ENCODE data around the gene RPTOR. TPM values are rescaled to one million over a fixed set of nuclear protein-coding genes. Genes with fewer than 3 reads are reported as not detected.

RPTOR gene
- total RNA-seq, 1 donor from 2014 or later: 35.7 TPM

DNA sequence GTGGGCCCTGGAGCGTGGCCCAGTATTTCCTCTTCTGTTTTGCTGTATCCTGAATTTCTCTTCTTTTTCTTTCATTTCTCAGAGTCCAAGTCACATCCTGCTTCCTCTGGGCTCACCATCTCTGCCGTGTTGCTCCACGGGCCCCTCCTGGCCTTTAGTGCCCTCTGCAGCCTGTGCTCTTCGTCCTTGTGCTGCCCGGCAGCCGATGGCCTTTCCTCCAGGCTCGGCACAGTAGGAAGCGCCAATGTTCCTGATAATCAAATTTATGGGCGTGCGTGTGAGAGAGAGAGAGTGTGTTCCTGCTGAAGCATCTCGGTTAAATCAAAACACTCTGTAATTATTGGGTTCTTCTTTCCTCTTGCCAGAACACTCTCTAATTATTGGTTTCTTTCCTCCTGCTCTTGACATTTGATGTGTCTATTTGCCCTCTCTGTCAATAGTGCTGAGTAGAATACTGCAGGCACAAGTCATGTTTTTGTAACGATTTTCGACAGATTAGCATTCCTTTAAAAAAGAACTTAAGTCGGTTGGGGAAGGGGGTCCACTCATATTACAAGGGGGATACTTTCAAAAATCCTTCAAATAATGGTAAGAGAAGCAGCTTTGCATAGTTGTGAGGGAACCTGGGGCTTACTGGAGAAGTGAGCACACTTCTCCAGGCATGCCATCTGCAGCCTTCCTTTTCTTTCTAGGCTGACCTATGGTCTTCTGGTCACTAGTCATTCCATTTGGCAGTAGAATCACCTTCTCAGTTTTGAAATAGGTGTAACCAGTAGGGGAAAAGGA is 126.6 kb downstream of the RPTOR start:
- DNase-seq (ENCODE audit: low spot score): no peak
- ATAC-seq: no peak
- intact Hi-C loops (cut with DNase I): no loop called here

DNA sequence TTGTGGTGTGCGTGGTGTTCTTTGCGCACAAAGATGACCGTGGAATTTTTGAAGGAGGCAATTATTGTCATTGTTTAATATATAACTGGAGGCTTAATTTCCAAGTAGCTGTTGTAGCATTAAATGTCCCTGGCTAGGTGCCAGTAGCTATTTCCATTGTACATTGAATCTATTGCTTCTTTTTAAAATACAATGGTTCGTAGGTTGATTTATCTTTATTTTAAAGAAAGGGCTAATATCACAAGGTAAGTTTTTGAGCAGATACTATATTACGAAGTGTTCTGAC is 127.1 kb downstream of the RPTOR start:
- intact Hi-C loops (cut with DNase I): no loop called here
- ATAC-seq (no peak), DNase-seq (ENCODE audit: low spot score) (no peak)

DNA sequence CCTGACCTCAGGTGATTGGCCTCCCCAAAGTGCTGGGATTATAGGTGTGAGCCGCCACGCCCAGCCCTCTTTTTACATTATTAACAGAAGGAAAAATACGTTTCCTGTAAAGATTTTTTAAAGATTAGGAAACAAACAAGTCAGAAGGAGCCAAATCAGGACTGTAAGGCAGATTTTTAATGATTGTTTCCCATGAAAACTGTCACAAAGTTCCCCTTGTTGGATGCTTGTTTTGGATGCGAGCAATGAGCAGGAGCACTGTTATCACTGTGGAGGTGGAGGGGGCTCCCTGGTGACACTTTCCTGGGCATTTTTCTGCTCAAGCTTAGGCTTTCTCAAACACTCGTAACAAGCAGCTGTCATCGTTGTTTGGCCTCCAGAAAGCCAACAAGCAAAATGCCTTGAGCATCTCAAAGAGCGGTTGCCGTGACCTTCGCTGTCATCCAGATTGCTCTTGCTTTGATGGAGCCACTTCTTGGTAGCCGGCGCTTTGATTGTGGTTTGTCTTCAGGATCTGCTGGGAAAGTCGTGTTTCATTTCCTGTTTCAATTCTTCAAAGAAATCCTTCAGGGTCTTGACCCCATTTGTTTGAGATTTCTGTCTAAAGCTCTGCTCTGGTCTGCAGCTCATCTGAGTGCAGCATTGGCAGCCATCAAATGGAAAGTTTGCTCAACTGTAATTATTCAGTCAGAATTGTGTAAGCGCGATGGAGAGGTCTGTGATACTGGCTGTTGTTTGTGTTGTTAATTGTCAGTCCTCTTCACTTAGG is 128.7 kb downstream of the RPTOR start:
- intact Hi-C loops (cut with DNase I): no loop called here
- DNase-seq (ENCODE audit: low spot score) (no peak), ATAC-seq (peak; percentile 71)

DNA sequence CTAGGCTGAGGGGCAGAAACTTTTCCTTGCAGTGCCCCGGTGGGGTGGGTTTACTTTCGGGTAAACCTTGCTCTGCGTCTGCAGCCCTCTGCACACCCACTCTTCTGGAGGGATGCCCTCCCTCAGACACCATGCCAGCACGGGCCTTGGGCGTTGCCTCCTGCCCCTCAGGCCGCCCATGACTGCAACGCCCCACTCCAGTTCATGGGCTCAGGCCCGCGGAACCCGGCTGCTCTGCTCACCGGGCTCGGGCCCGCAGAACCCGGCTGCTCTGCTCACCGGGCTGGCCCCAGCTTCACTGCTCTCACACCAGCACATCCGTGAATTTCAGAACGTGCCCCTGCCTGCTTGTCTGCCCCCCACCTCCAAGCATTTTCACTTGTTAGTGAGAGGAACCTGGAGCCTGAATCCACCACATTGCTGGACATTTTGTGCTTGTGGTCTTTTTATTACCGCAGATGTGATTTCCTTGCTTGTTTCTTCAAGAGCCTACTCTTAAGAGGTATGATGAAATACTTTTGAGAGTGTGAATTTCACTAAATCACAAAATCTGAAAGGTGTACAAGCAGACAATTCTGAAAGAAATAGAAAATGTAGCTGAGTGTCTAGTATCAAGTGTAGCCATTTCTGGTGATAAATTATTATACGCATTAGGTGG is 130.9 kb downstream of the RPTOR start:
- ATAC-seq (peak; percentile 17), DNase-seq (ENCODE audit: low spot score) (no peak)
- intact Hi-C loops (cut with DNase I): no loop called here

DNA sequence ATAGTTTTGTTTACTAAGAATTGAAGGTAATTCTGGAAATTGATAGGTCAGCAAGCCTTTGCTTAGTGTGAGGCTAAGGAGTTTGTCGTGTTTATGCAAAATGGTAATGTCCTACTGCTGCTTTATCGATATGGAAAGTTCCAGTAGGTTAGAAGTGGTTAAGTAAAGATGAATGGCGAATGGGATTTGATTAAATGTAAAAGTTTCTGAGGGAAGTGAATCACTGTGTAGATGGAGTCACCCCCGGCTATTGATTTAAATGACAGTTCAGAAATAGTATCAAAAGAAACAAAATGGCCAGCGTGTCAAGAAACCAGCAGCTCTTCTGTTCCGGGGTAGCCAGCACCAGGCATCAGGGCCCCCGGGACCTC is 131.4 kb downstream of the RPTOR start:
- ATAC-seq (no peak), DNase-seq (ENCODE audit: low spot score) (no peak)
- intact Hi-C loops (cut with DNase I): no loop called here

DNA sequence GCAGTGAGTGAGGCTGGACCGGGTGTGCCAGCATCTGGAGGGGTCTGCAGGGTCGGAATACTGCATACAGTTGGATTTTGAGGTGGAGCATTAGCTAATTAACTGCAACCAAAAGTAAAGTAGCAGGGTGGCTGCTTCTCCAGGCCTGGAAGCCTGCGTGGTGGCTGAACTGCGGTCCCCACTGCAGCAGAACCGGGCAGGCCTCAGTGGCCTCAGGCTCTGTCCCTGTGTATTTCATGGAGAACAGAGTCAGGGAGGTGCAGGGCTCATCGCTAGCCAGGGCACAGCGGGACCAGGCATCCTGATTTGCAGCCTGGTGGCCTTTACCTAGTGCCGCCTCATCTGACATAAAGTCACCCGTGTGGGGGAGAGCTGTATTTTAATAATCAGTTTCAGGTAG is 131.9 kb downstream of the RPTOR start:
- intact Hi-C loops (cut with DNase I): no loop called here
- no peak for DNase-seq (ENCODE audit: low spot score)
- ATAC-seq: no peak

DNA sequence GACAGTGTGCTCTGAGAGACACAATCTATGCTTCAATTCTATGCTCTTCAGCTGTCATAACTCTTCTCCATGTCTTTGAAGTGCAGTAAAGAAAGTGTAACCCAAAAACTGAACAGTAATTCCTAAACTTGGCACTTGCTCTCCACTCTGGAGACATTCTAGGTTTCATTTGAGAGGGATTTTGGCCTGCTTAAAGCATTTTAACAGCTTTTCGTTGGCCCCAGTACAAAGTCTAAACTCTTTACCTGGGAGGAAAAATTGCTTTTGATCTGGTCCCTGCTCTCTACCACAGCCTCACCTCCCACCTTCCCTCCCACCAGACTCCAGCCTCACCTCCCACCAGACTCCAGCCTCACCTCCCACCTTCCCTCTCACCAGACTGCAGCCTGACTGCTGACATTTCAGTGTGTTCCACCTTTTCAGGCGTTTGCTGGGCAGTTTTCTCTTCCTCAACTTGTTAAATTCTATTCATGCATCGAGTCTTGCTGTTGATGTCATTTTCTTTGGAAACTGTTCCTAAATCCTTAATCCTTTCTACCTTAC is 132.6 kb downstream of the RPTOR start:
- DNase-seq (ENCODE audit: low spot score): no peak
- intact Hi-C loops (cut with DNase I): no loop called here
- ATAC-seq: no peak

DNA sequence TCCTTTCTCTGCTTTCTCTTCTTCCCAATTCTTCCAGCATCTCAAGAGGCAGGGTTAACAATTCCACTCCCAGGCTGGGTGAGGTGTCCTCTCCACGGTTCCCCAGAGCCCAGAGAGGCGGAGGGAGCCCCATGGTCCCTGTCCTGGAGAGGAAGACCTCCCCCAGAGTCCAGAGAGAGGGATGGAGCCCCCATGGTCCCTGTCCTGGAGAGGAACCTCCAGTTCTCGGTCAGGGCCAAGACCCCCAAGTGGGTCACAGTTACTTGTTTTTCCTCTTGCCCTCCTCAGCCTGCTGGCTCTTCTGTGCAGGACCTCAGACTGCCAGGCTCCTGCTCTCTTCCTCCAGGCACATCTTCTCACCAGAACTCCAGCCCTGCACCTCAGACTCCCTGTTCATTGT is 135.2 kb downstream of the RPTOR start:
- no peak for DNase-seq (ENCODE audit: low spot score)
- no peak for ATAC-seq

DNA sequence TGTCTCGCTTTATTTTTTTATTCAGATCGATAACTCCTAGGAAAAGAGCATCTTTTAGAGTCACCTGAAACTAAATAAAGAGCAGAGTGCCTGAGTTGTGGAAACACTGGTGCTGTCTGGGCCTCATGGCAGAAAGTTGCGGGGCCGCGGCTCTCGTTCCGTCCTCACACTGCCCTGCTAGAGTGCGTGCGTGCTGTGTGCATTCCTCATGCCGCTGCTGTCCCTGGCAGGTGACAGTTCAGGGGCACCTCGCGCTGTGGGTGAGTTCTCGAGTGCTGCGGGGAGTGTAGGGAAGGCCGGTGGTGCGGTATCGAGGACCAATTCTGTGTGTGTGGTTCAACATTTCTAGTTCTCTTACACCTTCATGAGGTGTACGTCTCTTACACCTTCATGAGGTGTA is 136.6 kb downstream of the RPTOR start:
- ATAC-seq (no peak), DNase-seq (ENCODE audit: low spot score) (no peak)
- intact Hi-C loops (cut with DNase I): no loop called here

More for the DNA sequence above, 135.2 kb downstream of the RPTOR start:
- intact Hi-C loops (cut with DNase I): no loop called here

DNA sequence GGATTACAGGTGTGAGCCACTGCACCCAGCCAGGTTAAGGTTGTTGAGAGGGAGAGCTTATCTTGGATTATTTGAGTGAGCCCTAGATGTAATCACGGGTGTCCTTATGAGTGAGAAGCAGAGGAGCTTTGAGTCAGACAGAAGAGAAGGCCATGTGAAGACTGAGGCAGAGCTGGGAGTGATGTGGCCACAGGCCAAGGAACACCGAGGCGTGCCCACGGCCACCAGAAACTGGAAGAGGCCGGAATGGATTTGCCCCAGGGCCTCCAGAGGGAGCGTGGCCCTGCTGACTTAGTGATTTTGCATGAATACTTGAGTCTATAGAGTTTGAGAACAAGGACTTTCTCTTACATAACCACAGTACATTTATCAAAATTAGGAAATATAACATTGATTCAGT is 137.7 kb downstream of the RPTOR start:
- intact Hi-C loops (cut with DNase I): no loop called here
- no peak for DNase-seq (ENCODE audit: low spot score)
- no peak for ATAC-seq

DNA sequence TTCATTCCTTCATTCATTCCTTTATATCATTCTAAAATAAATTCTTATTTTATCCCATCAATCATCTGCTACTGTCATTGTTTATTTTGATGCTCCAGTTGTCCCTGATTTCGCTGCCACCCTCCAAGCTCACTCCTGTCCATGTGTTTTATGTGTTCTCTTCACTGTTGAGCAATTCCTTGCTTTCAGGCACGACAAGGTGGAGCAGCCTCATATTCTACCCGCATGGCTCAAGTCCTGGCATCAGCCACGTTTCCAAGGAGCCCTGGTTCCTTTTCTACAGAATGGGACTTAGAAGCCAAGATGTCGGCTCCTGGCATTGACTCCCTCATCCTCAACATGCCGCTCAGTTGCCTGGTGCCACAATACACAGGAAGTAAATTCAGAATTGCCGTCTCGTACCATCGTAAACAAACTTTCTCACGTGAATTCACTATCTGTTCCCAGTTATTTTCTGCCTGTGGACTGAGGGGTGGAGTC is 139.0 kb downstream of the RPTOR start:
- no peak for ATAC-seq
- intact Hi-C loops (cut with DNase I): no loop called here
- no peak for DNase-seq (ENCODE audit: low spot score)

DNA sequence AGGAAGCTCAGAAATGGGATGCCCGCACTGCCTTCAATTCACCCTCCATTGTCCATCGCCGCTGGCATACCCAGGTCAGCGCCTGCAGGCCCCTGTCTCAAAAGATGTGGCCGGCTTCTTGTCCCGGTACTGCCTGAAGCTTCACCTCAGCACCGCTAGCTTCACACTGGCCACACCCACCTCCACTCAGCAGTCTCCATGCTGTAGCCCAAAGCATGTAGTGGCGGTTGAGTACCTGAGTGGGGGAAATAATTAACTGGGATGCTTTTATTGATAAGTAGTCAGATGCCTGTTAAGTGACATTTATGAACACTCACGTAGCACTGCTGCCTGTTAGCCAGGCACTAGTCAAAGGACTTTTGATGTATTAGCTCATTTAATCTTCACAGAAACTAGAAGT is 143.2 kb downstream of the RPTOR start:
- intact Hi-C loops (cut with DNase I): no loop called here
- DNase-seq (ENCODE audit: low spot score): no peak
- ATAC-seq: no peak

DNA sequence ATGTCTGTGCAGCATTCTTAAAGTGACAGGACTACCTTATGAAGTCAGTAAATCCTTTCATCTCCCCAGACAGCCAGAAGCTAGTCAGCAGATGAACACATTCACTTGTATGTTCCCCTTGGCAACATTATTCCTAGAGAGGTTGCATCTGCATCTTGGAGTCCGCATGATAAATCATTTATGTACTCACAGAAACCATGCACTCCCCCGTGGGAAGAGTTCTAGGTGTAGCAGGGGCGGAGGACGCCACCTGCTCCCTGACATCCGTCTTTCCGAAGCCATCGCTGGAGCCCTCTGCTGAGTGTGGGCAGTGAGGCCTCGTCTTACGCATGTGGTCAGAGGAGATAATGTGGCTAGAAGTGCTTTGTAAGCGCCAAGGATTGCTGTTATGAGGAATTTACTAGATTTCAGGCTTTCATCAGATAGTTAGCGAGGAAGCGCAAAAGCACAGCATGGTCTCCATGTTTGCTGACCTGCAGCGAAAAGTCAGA is 144.5 kb downstream of the RPTOR start:
- intact Hi-C loops (cut with DNase I): no loop called here
- DNase-seq (ENCODE audit: low spot score): no peak
- no peak for ATAC-seq

DNA sequence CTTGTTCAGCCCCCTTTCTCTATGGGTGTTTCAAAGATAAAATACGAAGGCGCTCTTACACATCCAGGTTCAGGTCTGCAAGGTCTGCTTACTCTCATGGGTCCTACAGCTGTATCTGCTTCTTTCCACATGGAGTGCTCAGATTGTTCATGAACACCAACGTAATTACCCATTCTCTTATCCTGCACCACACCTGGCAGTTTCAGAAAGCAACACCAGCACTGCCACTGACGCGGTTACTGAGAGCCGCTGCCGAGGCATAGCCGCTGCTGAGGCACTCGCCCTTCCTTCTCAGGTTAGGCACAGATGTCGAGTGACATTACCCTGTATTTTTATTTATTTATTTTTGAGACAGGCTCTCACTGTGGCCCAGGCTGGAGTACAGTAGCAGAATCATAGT is 147.1 kb downstream of the RPTOR start:
- DNase-seq (ENCODE audit: low spot score): no peak
- intact Hi-C loops (cut with DNase I): no loop called here
- ATAC-seq: no peak

DNA sequence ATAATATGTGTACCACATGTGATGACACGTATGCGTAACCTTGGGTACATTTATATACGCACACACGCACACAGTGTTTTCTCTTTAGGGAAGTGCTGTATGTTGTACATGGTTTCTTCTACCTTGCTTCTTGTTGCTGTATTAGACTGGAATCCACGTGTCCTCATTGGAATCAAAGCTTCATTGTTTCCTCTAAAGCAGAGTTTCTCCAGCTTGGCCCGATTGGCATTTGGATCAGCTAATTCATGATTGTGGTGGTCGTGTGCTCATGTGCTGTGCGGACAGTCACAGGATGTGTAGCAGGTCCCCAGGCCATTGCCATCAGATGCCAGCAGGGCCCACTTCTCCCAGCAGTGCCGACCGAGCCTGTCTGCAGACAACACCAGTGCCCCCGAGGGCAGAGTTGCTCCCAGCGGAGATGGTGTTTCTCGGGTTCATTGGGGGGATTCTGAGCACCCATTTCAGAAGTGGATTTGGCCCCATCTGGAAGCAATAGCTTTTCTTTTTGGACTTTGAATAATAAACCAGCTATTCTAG is 148.4 kb downstream of the RPTOR start:
- no peak for DNase-seq (ENCODE audit: low spot score)
- ATAC-seq: peak; percentile 27
- intact Hi-C loops (cut with DNase I): no loop called here

DNA sequence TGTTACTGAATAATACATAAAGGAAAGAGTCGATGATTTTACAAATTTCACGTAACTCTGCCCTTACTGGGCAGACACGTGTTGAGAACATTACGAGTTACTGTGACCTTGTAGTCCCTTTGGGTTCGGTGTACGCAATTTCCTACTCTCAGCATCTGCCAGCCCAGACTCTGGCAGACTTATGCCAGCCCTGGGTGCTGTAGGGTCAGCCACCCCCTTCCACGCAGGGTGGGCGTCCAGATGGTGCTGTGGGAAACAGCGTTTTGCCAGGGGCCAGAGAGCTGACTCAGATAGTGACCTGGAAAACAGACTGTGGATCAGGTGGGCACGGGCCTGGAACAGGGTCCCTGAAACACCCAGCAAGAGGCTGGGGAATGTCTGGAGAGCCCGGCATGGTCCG is 148.9 kb downstream of the RPTOR start:
- peak; percentile 55 for ATAC-seq
- DNase-seq (ENCODE audit: low spot score): no peak
- intact Hi-C loops (cut with DNase I): no loop called here

DNA sequence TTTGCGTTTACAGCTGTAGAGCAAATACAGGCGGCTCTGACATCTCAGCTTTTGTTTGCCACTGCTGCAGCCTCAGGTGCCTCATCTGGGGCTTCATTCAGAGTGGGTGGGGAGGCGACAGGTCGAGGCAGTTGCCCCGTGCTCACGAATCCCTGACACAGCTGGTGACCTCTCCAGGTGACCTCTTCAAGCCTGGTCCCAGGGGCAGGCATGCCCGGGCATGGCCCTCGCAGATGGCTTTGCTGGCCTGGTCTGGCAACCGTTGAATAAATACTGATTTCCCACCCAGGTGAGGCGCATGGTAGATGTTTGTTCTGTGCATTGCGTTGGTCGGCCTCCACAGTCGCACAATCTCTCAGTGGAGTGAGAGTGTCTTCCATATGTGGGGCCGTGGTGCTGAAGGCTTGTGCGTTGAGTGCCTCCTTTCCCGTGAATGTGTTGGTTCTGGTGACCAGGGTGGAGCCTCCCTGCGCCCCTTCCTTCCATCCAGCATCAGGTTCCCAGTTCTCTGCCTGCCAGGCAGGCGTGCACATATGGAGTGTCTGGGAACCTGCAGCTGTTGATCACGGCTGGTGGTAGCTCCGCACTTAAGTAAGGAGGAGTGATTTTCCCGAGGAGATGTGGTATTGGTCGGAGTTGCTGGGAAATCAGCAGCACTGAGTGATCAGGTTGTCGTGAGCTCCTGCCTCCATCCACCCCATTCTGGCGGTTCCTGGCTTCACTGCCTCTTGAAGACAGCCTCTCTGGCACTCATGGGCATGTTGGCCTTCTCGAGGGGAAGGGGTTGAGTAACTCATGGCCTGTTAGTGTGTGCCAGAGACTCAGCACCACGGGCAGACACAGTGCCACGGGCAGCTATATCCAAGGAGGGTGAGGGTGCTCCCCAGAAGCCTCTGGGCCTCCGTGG is 149.7 kb downstream of the RPTOR start:
- DNase-seq (ENCODE audit: low spot score) (no peak), ATAC-seq (peak; percentile 33)

More for the DNA sequence above, 149.7 kb downstream of the RPTOR start:
- intact Hi-C loops (cut with DNase I): no loop called here

Measured in sciatic nerve (tissue), 2 donors.